H1 (cell line): ENCODE data around the gene GSTA1. TPM values are rescaled to one million over a fixed set of nuclear protein-coding genes. Genes with fewer than 3 reads are reported as not detected.

Source experiments
- CTCF ChIA-PET: fragments of 300-600 bp; sonication (Branson Sonifier 250); formaldehyde crosslinking; loops from one replicate; lab custom pipeline; 2021; ENCODE audit not compliant: partially characterized antibody; lab: Charles Lee
- POLR2A ChIA-PET: fragments of 300-600 bp; sonication (Branson Sonifier 250); formaldehyde crosslinking; loops from one replicate; lab custom pipeline; 2021; ENCODE audit warnings: inconsistent platforms; ENCODE audit not compliant: partially characterized antibody; lab: Charles Lee
- DNase-seq, 2 experiments: peaks; one replicate each; pipeline versions ENCODE4 v3.0.0 to v3.0.0-alpha.2; 2010 to 2022; ENCODE audit warnings: low spot score in 2 of 2, low read depth in 1 of 2, mixed read lengths in 1 of 2
- FAIRE-seq: peaks from 2 replicates; lab custom pipeline; 2011; peaks lifted over from hg19 to GRCh38; lab: Jason Lieb, UNC
- H2AFZ ChIP-seq: 2 replicates; pipeline ENCODE4 v1.8.1; 2012; ENCODE audit warnings: low read length, inconsistent platforms
- H2AK5ac ChIP-seq: 2 replicates; pipeline ENCODE4 v1.6.1; 2013; ENCODE audit warnings: low read depth, low read length
- H2BK120ac ChIP-seq: replicated peaks from 2 replicates; pipeline ENCODE3; 2013; ENCODE audit warnings: low read depth, low read length, inconsistent platforms
- H2BK12ac ChIP-seq: 2 replicates; pipeline ENCODE4 v1.6.1; 2013; ENCODE audit warnings: low read depth, low read length
- H2BK15ac ChIP-seq: 2 replicates; pipeline ENCODE4 v1.6.1; 2013; ENCODE audit warnings: low read length
- H2BK20ac ChIP-seq: 2 replicates; pipeline ENCODE4 v1.6.1; 2013; ENCODE audit warnings: low read length
- H2BK5ac ChIP-seq: 2 replicates; pipeline ENCODE4 v1.6.1; 2013; ENCODE audit warnings: low read depth, low read length
- H3K14ac ChIP-seq: 2 replicates; pipeline ENCODE4 v1.6.1; 2013; ENCODE audit warnings: inconsistent platforms; ENCODE audit not compliant: insufficient read length
- H3K18ac ChIP-seq: 2 replicates; pipeline ENCODE4 v1.6.1; 2013; ENCODE audit warnings: low read length; ENCODE audit errors: extremely low read depth
- H3K23ac ChIP-seq: 2 replicates; pipeline ENCODE4 v1.6.1; 2013; ENCODE audit warnings: inconsistent platforms; ENCODE audit not compliant: insufficient read length
- H3K23me2 ChIP-seq: 2 replicates; pipeline ENCODE4 v1.6.1; 2013; ENCODE audit warnings: low read depth, low read length
- H3K27ac ChIP-seq: 2 replicates; pipeline ENCODE4 v1.6.1; 2011; ENCODE audit warnings: low read depth, low read length, inconsistent platforms
- H3K27me3 ChIP-seq, 4 experiments: replicated peaks in 1 of 4; 1 replicate in 1 of 4; 2 replicates in 3 of 4; pipeline versions ENCODE4 v1.6.1 to v1.8.1; 2011 to 2013; ENCODE audit warnings: low read length in 3 of 4, mild to moderate bottlenecking in 3 of 4, inconsistent platforms in 2 of 4, mixed read lengths in 2 of 4, moderate library complexity in 1 of 4; ENCODE audit not compliant: control insufficient read depth in 3 of 4, insufficient read depth in 3 of 4; ENCODE audit errors: extremely low read depth in 1 of 4
- H3K36me3 ChIP-seq, 4 experiments: 2 replicates each; pipeline versions ENCODE4 v1.6.1 to v1.8.1; 2011 to 2013; ENCODE audit warnings: mild to moderate bottlenecking in 4 of 4, low read length in 3 of 4, moderate library complexity in 2 of 4, control low read depth in 1 of 4, inconsistent platforms in 1 of 4; ENCODE audit not compliant: insufficient read depth in 4 of 4, control insufficient read depth in 2 of 4
- H3K4ac ChIP-seq: replicated peaks from 2 replicates; pipeline ENCODE3; 2013; ENCODE audit warnings: low read length, low read depth, mixed read lengths, inconsistent platforms; ENCODE audit not compliant: insufficient read length
- H3K4me1 ChIP-seq, 4 experiments: replicated peaks in 1 of 4; 1 replicate in 1 of 4; 2 replicates in 3 of 4; pipeline versions ENCODE4 v1.6.1 to v1.8.1; 2011 to 2013; ENCODE audit warnings: low read length in 3 of 4, inconsistent platforms in 2 of 4, mixed read lengths in 1 of 4; ENCODE audit not compliant: insufficient read depth in 4 of 4, control insufficient read depth in 3 of 4
- H3K4me2 ChIP-seq, 2 experiments: 2 replicates each; pipeline versions ENCODE4 v1.6.1 to v1.8.1; 2011 to 2013; ENCODE audit warnings: low read depth in 2 of 2, low read length in 2 of 2, control low read depth in 1 of 2, inconsistent platforms in 1 of 2, mild to moderate bottlenecking in 1 of 2; ENCODE audit not compliant: insufficient read depth in 1 of 2
- H3K4me3 ChIP-seq, 4 experiments: fragments of 200-600, 300-600 bp in 1 of 4; sonication (generic), shearing (Covaris generic), sonication (Bioruptor Twin) in 1 of 4; 2 replicates each; pipeline versions ENCODE4 v1.5.1 to v1.8.1; 2011 to 2016; ENCODE audit warnings: low read length in 4 of 4, low read depth in 3 of 4, control low read depth in 2 of 4, inconsistent platforms in 2 of 4, mild to moderate bottlenecking in 2 of 4, mixed read lengths in 1 of 4, moderate library complexity in 1 of 4; ENCODE audit not compliant: insufficient read depth in 2 of 4; ENCODE audit errors: extremely low read depth in 1 of 4
- H3K56ac ChIP-seq: replicated peaks from 2 replicates; pipeline ENCODE3; 2013; ENCODE audit warnings: low read depth, mild to moderate bottlenecking, mixed read lengths, low read length, inconsistent platforms; ENCODE audit not compliant: insufficient read length
- H3K79me1 ChIP-seq: 2 replicates; pipeline ENCODE4 v1.6.1; 2013; ENCODE audit warnings: low read depth, low read length, control low read depth
- H3K79me2 ChIP-seq, 2 experiments: 2 replicates each; pipeline versions ENCODE4 v1.6.1 to v1.8.1; 2012 to 2013; ENCODE audit warnings: low read length in 2 of 2, mild to moderate bottlenecking in 2 of 2, inconsistent platforms in 1 of 2; ENCODE audit not compliant: insufficient read depth in 2 of 2, control insufficient read depth in 1 of 2
- H3K9ac ChIP-seq, 4 experiments: replicated peaks in 1 of 4; 1 replicate in 1 of 4; 2 replicates in 3 of 4; pipeline versions ENCODE4 v1.6.1 to v1.8.1; 2011 to 2013; ENCODE audit warnings: low read depth in 3 of 4, low read length in 3 of 4, control low read depth in 2 of 4, mild to moderate bottlenecking in 2 of 4, moderate library complexity in 2 of 4, inconsistent platforms in 1 of 4; ENCODE audit errors: extremely low read depth in 1 of 4
- H3K9me3 ChIP-seq, 2 experiments: 2 replicates each; pipeline versions ENCODE4 v1.6.1 to v1.8.1; 2012 to 2013; ENCODE audit warnings: mild to moderate bottlenecking in 2 of 2, moderate library complexity in 2 of 2, control low read depth in 1 of 2, inconsistent platforms in 1 of 2, low read depth in 1 of 2, low read length in 1 of 2, mixed read lengths in 1 of 2; ENCODE audit not compliant: insufficient read depth in 2 of 2
- H4K20me1 ChIP-seq, 2 experiments: replicated peaks in 1 of 2; 2 replicates each; pipeline versions ENCODE3 to v1.8.1; 2011 to 2013; ENCODE audit warnings: inconsistent platforms in 2 of 2, low read length in 2 of 2, mild to moderate bottlenecking in 1 of 2; ENCODE audit not compliant: insufficient read depth in 2 of 2, control insufficient read depth in 1 of 2
- H4K5ac ChIP-seq: 2 replicates; pipeline ENCODE4 v1.6.1; 2013; ENCODE audit warnings: low read length, low read depth, mixed read lengths, inconsistent platforms; ENCODE audit not compliant: insufficient read length
- H4K8ac ChIP-seq: 2 replicates; pipeline ENCODE4 v1.8.0; 2013; ENCODE audit warnings: mild to moderate bottlenecking, moderate library complexity, low read length, inconsistent platforms; ENCODE audit not compliant: insufficient read depth; ENCODE audit errors: extremely low read depth
- H4K91ac ChIP-seq: replicated peaks from 2 replicates; pipeline ENCODE3; 2013; ENCODE audit warnings: low read length, mixed read lengths, inconsistent platforms; ENCODE audit not compliant: insufficient read length
- ASH2L ChIP-seq: fragments of 200-600, 300-600 bp; sonication (generic); IDR thresholded peaks from one replicate; pipeline ENCODE4 v1.7.1; 2017; ENCODE audit warnings: low read length
- CBX8 ChIP-seq: fragments of 300-800, 300-1000 bp; sonication (generic); IDR thresholded peaks from 2 replicates; pipeline ENCODE4 v1.7.1; 2016; ENCODE audit warnings: low read depth, low read length, borderline replicate concordance
- CHD2 ChIP-seq: IDR thresholded peaks from 2 replicates; pipeline ENCODE4 v1.6.1; 2012; ENCODE audit warnings: low read length, improper control_type of control experiment
- CTBP2 ChIP-seq: IDR thresholded peaks from 2 replicates; pipeline ENCODE4 v1.7.0; 2011; ENCODE audit warnings: borderline replicate concordance, mild to moderate bottlenecking, moderate library complexity, mixed read lengths, low read length; ENCODE audit not compliant: insufficient read depth, insufficient read length
- EZH2 ChIP-seq: fragments of 200-600 bp; sonication (generic); IDR thresholded peaks from 2 replicates; pipeline ENCODE4 v1.7.1; 2012; ENCODE audit warnings: low read depth, mild to moderate bottlenecking, moderate library complexity, low read length, inconsistent platforms; ENCODE audit not compliant: severe bottlenecking
- GTF2F1 ChIP-seq: IDR thresholded peaks from 2 replicates; pipeline ENCODE4 v1.6.1; 2012; ENCODE audit warnings: low read depth, low read length, improper control_type of control experiment, borderline replicate concordance
- JUND ChIP-seq: IDR thresholded peaks from 2 replicates; pipeline ENCODE4 v1.6.1; 2011; ENCODE audit warnings: mild to moderate bottlenecking, improper control_type of control experiment, low read length
- POU5F1 ChIP-seq: IDR thresholded peaks from 2 replicates; pipeline ENCODE4 v1.6.1; 2011; ENCODE audit warnings: low read depth, mild to moderate bottlenecking, low read length, moderate library complexity
- RFX5 ChIP-seq: IDR thresholded peaks from 2 replicates; pipeline ENCODE4 v1.6.1; 2011; ENCODE audit warnings: low read depth, low read length, improper control_type of control experiment, borderline replicate concordance
- RNF2 ChIP-seq: fragments of 200-900, 300-1000 bp; sonication (generic); IDR thresholded peaks from 2 replicates; pipeline ENCODE4 v1.7.1; 2016; ENCODE audit warnings: borderline replicate concordance, low read depth, mild to moderate bottlenecking, antibody characterized with exemption, low read length; ENCODE audit not compliant: poor library complexity, severe bottlenecking; ENCODE audit errors: missing control alignments
- SIN3A ChIP-seq, 2 experiments: IDR thresholded peaks in 1 of 2; conservative IDR thresholded peaks in 1 of 2; 2 replicates each; pipeline ENCODE4 v1.6.1; 2011 to 2012; ENCODE audit warnings: low read length in 2 of 2, improper control_type of control experiment in 1 of 2, low read depth in 1 of 2, mild to moderate bottlenecking in 1 of 2
- SP2 ChIP-seq: IDR thresholded peaks from 2 replicates; pipeline ENCODE4 v1.6.1; 2012; ENCODE audit warnings: mild to moderate bottlenecking, low read length, inconsistent platforms
- TAF1 ChIP-seq: IDR thresholded peaks from 2 replicates; pipeline ENCODE4 v1.6.1; 2011; ENCODE audit warnings: mild to moderate bottlenecking, low read depth, low read length
- TBP ChIP-seq: IDR thresholded peaks from 2 replicates; pipeline ENCODE4 v1.6.1; 2011; ENCODE audit warnings: low read depth, low read length, improper control_type of control experiment
- TCF12 ChIP-seq: IDR thresholded peaks from 2 replicates; pipeline ENCODE4 v1.6.1; 2011; ENCODE audit warnings: low read depth, mild to moderate bottlenecking, low read length
- WGBS, 2 experiments: shearing (Covaris generic) in 1 of 2; methylation state at CpG; one replicate each; pipeline versions ENCODE4 v1.1.6 to v1.1.7; 2013 to 2015; ENCODE audit warnings: low lambda C conversion rate in 2 of 2, mixed read lengths in 2 of 2, inconsistent platforms in 1 of 2, low coverage in 1 of 2, missing lambda C conversion rate in 1 of 2; ENCODE audit not compliant: insufficient replicate concordance in 2 of 2, insufficient coverage in 1 of 2, insufficient read length in 1 of 2; ENCODE audit errors: extremely low coverage in 1 of 2, missing lambda C conversion rate in 1 of 2; 5-methylcytosine and 5-hydroxymethylcytosine counted together
- polyA plus RNA-seq, 7 experiments: library from polyadenylated mRNA; depleted of rRNA in 3 of 7; stranded (reverse) in 5 of 7; unstranded in 2 of 7; fragments of >200 nt in 5 of 7; fragments of 200-250 nt in 2 of 7; gene quantifications; 1 replicate in 5 of 7; 2 replicates in 1 of 7; 4 replicates in 1 of 7; pipeline versions ENCODE4 v1.2.1 to v1.2.3, GENCODE V29; 2011 to 2013; ENCODE audit warnings: missing spikeins in 2 of 7, mixed read lengths in 2 of 7
- total RNA-seq: library from RNA; stranded (reverse); fragmentation: NEBNext Ultra II Directional; extraction: Animal tissue kit (Norgen Biotek cat#: 25700); gene quantifications from 2 replicates; pipeline ENCODE4 v1.2.1, GENCODE V29; 2021

Gene GSTA1
- total and polyA plus RNA-seq, 2 of the 8 experiments (the other 6 are each of a cell fraction or from before 2014, with no cell fraction given), result 0.08 TPM; not detected in 1

DNA sequence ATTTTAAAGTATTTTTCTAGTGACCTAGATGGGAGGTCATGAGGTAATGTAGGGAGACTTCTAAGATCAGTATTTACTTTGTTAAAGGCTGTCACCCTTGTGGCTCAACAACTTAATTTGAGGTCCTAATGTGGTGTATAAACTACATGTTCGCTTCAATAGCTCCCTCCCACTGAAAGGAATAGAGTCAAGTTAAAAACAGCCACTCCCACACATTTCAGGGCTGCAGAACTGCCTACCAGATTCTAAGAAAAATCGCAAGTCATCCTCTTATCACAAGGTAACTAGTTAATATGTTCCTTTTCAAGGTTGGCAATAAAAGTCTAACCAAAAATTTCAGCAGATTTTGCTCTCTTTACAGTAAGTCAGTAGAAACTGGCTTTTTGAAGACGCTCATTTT lies 15.1 kb downstream of the GSTA1 start:
- Histone ChIP-seq H3K27me3 (no peaks in the 10 kb centered on the region), H3K18ac (no peak overlapping the region), H4K91ac (no peak overlapping the region), H2BK12ac (no peak overlapping the region), H3K79me2 (no peaks in the 10 kb centered on the region), H3K4me1 (no peaks in the 10 kb centered on the region), H4K8ac (no peak overlapping the region), H3K27ac (no peak overlapping the region), H2BK120ac (no peak overlapping the region), H3K4me2 (no peak overlapping the region), H2AK5ac (no peak overlapping the region), H3K4me3 (no peak overlapping the region), H3K36me3 (no peaks in the 10 kb centered on the region), H2BK5ac (no peak overlapping the region), H4K5ac (no peak overlapping the region), H3K23me2 (no peaks in the 10 kb centered on the region), H4K20me1 (no peaks in the 10 kb centered on the region), H3K4ac (no peak overlapping the region), H3K23ac (no peak overlapping the region), H2BK20ac (no peak overlapping the region), H3K9ac (no peak overlapping the region), H3K9me3 (peaks cover 3 to 9% of the 10 kb centered on the region in 2 experiments; a peak in 3 of 4 replicates), H3K79me1 (no peaks in the 10 kb centered on the region), H2AFZ (no peak overlapping the region), H3K14ac (no peak overlapping the region), H2BK15ac (no peak overlapping the region), H3K56ac (no peak overlapping the region)
- WGBS, 2 experiments, result 81% methylated on average over 3 of the region's 3 CpGs; no CpG with 5 or more reads in 1 of the 2 experiments
- ChIA-PET CTCF (no interaction called here), POLR2A (no interaction called here)
- FAIRE-seq (no peak), DNase-seq (no peak)
- no peak for TF ChIP-seq SIN3A (conservative IDR thresholded peaks at IDR 0.05 in 1 of 2, IDR thresholded peaks at IDR 0.05 in 1 of 2; ENCODE audit: low read depth in 1 of 2, low read length in 2 of 2)
- no peak for TF ChIP-seq CHD2
- TF ChIP-seq RFX5, result no peak
- no peak for TF ChIP-seq EZH2
- TF ChIP-seq TCF12, result no peak
- TF ChIP-seq TBP, result no peak
- no peak for TF ChIP-seq GTF2F1
- no peak for TF ChIP-seq SP2
- no peak for TF ChIP-seq CTBP2
- no peak for TF ChIP-seq POU5F1
- no peak for TF ChIP-seq ASH2L
- TF ChIP-seq JUND, result no peak
- TF ChIP-seq RNF2, result no peak
- no peak for TF ChIP-seq CBX8
- TF ChIP-seq TAF1, result no peak
